Measurements from ENCODE around the gene RAI14. TPM values are rescaled to one million over a fixed set of nuclear protein-coding genes. Genes with fewer than 3 reads are reported as not detected.

RAI14 gene
- total RNA-seq, 1 experiment from 2014 or later, result 23.6 TPM

GRCh38 chr5:34616651-34617050 is 39.5 kb upstream of the RAI14 start:
- H3K4me3 ChIP-seq (ENCODE audit: low read depth, low read length, poor library complexity, severe bottlenecking), result no peak overlapping the region
- H3K4me1 ChIP-seq (ENCODE audit: insufficient read depth, low read length, poor library complexity, severe bottlenecking), result no peaks in the 10 kb centered on the region
- ChIA-PET CTCF (no interaction called here), POLR2A (ENCODE audit: low non-redundant PET) (no interaction called here)
- no peaks in the 10 kb centered on the region for H3K36me3 ChIP-seq (ENCODE audit: insufficient read depth, low read length, poor library complexity, severe bottlenecking)
- no peaks in the 10 kb centered on the region for H3K27me3 ChIP-seq (replicated peaks; ENCODE audit: insufficient read depth, low read depth, low read length, poor library complexity)
- DNase-seq (ENCODE audit: low spot score), result no peak
- no TSS peak for BruUV-seq (replicated peaks)
- H3K27ac ChIP-seq (ENCODE audit: low read depth, low read length, poor library complexity, severe bottlenecking), result no peak overlapping the region
- H3K9me3 ChIP-seq (ENCODE audit: low read depth, low read length, poor library complexity, severe bottlenecking), result no peaks in the 10 kb centered on the region
- intact Hi-C loops (cut with micrococcal nuclease; ENCODE audit: unreplicated experiment), result no loop called here
- TF ChIP-seq, protein P1, sequence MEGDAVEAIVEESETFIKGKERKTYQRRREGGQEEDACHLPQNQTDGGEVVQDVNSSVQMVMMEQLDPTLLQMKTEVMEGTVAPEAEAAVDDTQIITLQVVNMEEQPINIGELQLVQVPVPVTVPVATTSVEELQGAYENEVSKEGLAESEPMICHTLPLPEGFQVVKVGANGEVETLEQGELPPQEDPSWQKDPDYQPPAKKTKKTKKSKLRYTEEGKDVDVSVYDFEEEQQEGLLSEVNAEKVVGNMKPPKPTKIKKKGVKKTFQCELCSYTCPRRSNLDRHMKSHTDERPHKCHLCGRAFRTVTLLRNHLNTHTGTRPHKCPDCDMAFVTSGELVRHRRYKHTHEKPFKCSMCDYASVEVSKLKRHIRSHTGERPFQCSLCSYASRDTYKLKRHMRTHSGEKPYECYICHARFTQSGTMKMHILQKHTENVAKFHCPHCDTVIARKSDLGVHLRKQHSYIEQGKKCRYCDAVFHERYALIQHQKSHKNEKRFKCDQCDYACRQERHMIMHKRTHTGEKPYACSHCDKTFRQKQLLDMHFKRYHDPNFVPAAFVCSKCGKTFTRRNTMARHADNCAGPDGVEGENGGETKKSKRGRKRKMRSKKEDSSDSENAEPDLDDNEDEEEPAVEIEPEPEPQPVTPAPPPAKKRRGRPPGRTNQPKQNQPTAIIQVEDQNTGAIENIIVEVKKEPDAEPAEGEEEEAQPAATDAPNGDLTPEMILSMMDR (conservative IDR thresholded peaks at IDR 0.05; ENCODE audit: low read depth, low read length), result no peak
- TF ChIP-seq EZH2 (IDR thresholded peaks at IDR 0.05; ENCODE audit: borderline replicate concordance, low read depth, low read length, poor library complexity, severe bottlenecking), result no peak

DNA sequence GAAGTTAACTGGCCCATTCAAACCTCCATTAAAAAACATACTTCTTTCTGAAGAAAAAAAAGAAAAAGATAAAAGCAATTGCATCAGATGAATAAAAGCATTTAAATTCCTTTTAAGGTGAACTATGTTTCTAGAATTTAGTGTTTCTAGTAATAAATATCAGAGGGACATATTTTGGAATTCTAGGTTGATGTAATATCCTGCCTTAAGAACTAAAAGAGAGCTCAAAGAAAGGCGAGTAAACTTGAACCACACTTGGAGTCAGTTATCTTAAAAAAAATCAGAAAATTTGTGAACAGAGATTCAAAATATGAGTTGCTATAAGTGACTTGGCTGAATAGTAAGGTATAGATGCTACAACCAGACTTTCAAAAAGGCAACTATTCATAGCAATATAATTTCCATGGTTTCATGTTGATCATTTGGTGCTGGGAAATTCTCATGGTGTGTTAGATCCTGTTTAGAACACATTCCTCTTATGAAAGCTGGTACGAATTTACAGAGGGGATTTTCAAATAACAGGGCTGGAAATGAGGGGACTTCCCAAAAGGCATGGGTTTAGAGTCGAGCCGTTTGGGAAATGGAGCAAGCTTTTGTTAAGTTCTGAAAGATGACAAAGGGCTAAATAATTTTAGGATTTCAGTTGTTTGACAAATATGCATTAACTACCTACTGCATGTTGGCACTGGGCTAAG is 37.6 kb upstream of the RAI14 start:
- TF ChIP-seq, protein P1 (conservative IDR thresholded peaks at IDR 0.05; ENCODE audit: low read depth, low read length), result no peak
- TF ChIP-seq EZH2 (IDR thresholded peaks at IDR 0.05; ENCODE audit: borderline replicate concordance, low read depth, low read length, poor library complexity, severe bottlenecking), result no peak
- intact Hi-C loops (cut with micrococcal nuclease; ENCODE audit: unreplicated experiment), result no loop called here
- no TSS peak for BruUV-seq (replicated peaks)
- Histone ChIP-seq H3K4me1 (ENCODE audit: insufficient read depth, low read length, poor library complexity, severe bottlenecking) (no peaks in the 10 kb centered on the region), H3K4me3 (ENCODE audit: low read depth, low read length, poor library complexity, severe bottlenecking) (no peak overlapping the region), H3K27me3 (replicated peaks; ENCODE audit: insufficient read depth, low read depth, low read length, poor library complexity) (no peaks in the 10 kb centered on the region), H3K36me3 (ENCODE audit: insufficient read depth, low read length, poor library complexity, severe bottlenecking) (no peaks in the 10 kb centered on the region), H3K9me3 (ENCODE audit: low read depth, low read length, poor library complexity, severe bottlenecking) (no peaks in the 10 kb centered on the region), H3K27ac (ENCODE audit: low read depth, low read length, poor library complexity, severe bottlenecking) (no peak overlapping the region)
- no peak for DNase-seq (ENCODE audit: low spot score)
- POLR2A ChIA-PET (ENCODE audit: low non-redundant PET), result no interaction called here
- CTCF ChIA-PET, result no interaction called here

DNA sequence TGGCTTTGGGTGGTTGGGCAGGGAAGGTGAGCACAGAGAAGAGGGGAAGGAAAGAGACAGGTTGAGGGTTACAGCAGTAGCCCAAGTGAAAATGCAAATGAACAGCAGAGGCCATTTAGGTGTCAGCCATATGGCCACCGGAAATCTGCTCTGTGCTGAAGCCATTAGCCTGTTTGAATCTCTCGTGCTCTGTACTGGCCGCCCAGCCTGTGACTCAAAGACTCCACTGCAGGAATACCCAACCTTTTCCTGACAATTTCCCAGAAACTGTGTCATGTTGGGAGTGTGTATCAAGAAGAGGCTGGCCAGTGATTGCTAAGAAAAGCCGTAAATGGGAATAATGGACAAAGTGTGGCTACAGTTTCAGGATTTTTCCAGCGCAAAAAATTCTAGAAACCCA is 35.9 kb upstream of the RAI14 start:
- no TSS peak for BruUV-seq (replicated peaks)
- Histone ChIP-seq H3K4me3 (ENCODE audit: low read depth, low read length, poor library complexity, severe bottlenecking) (no peak overlapping the region), H3K36me3 (ENCODE audit: insufficient read depth, low read length, poor library complexity, severe bottlenecking) (no peaks in the 10 kb centered on the region), H3K4me1 (ENCODE audit: insufficient read depth, low read length, poor library complexity, severe bottlenecking) (no peaks in the 10 kb centered on the region), H3K9me3 (ENCODE audit: low read depth, low read length, poor library complexity, severe bottlenecking) (no peaks in the 10 kb centered on the region), H3K27me3 (replicated peaks; ENCODE audit: insufficient read depth, low read depth, low read length, poor library complexity) (no peaks in the 10 kb centered on the region), H3K27ac (ENCODE audit: low read depth, low read length, poor library complexity, severe bottlenecking) (no peak overlapping the region)
- DNase-seq (ENCODE audit: low spot score), result no peak
- intact Hi-C loops (cut with micrococcal nuclease; ENCODE audit: unreplicated experiment), result no loop called here
- TF ChIP-seq EZH2 (IDR thresholded peaks at IDR 0.05; ENCODE audit: borderline replicate concordance, low read depth, low read length, poor library complexity, severe bottlenecking), result no peak
- TF ChIP-seq, protein P1 (conservative IDR thresholded peaks at IDR 0.05; ENCODE audit: low read depth, low read length), result no peak
- ChIA-PET POLR2A (ENCODE audit: low non-redundant PET) (no interaction called here), CTCF (no interaction called here)

Measured in A673 (cell line).